HCT116 (cell line): ENCODE data around the gene MACF1. TPM values are rescaled to one million over a fixed set of nuclear protein-coding genes. Genes with fewer than 3 reads are reported as not detected.

Experiments
- ATAC-seq: fragments of 200-7000 bp; cut with Tn5 transposase; 2 replicates; pipeline ENCODE4 v1.9.1; 2020; ENCODE audit warnings: mild to moderate bottlenecking, moderate library complexity
- BruUV-seq: library from RNA; stranded (reverse); fragments of 400-500 nt; replicated peaks from 2 replicates; lab custom pipeline; 2021; lab: Mats Ljungman, UMichigan
- CTCF ChIA-PET: fragments of 300-600 bp; sonication (Branson Sonifier 250); formaldehyde crosslinking; loops from one replicate; lab custom pipeline; 2021; ENCODE audit warnings: antibody characterized with exemption; lab: Charles Lee
- POLR2A ChIA-PET: fragments of 300-600, 350-600 bp; sonication (Branson Sonifier 250); formaldehyde crosslinking; loops from one replicate; lab custom pipeline; 2021; ENCODE audit warnings: antibody characterized with exemption; lab: Charles Lee
- RAD21 ChIA-PET, 2 experiments: fragments of 300-600 bp; sonication (Branson Sonifier 250); formaldehyde crosslinking; loops; one replicate each; lab custom pipeline; 2023; ENCODE audit warnings: low total read pairs in 2 of 2; ENCODE audit not compliant: uncharacterized antibody in 2 of 2, unreplicated experiment in 2 of 2, low non-redundant PET in 1 of 2; lab: Charles Lee
- DNase-seq: peaks from one replicate; pipeline ENCODE4 v3.0.0-alpha.2; 2010; ENCODE audit warnings: low read depth, low spot score
- H2AFZ ChIP-seq: fragments of 200-600 bp; shearing (Covaris generic), sonication (generic); 2 replicates; pipeline ENCODE4 v1.6.1; 2017; ENCODE audit warnings: low read depth, mixed run types, mixed read lengths, antibody characterized with exemption, low read length; ENCODE audit not compliant: poor library complexity, severe bottlenecking
- H3K27ac ChIP-seq: 2 replicates; pipeline ENCODE4 v1.5.1; 2012; ENCODE audit warnings: low read depth, low read length
- H3K27me3 ChIP-seq: fragments of 200-600 bp; sonication (generic); 2 replicates; pipeline ENCODE4 v1.6.1; 2016; ENCODE audit warnings: mixed run types, low read length, mixed read lengths; ENCODE audit not compliant: insufficient read depth
- H3K36me3 ChIP-seq, 2 experiments: fragments of 200-500 bp in 1 of 2; fragments of 200-600 bp in 1 of 2; sonication (Bioruptor generic) in 1 of 2; sonication (generic) in 1 of 2; 2 replicates each; pipeline versions ENCODE4 v1.5.1 to v1.6.1; 2014 to 2016; ENCODE audit warnings: low read length in 2 of 2, inconsistent platforms in 1 of 2, mixed read lengths in 1 of 2, mixed run types in 1 of 2; ENCODE audit not compliant: insufficient read depth in 2 of 2, control insufficient read depth in 1 of 2
- H3K4me1 ChIP-seq, 2 experiments: fragments of 200-600 bp in 1 of 2; sonication (generic) in 1 of 2; 2 replicates each; pipeline versions ENCODE4 v1.5.1 to v1.6.1; 2012 to 2017; ENCODE audit warnings: low read length in 2 of 2, inconsistent platforms in 1 of 2, mild to moderate bottlenecking in 1 of 2, mixed read lengths in 1 of 2, mixed run types in 1 of 2, moderate library complexity in 1 of 2; ENCODE audit not compliant: insufficient read depth in 2 of 2, control insufficient read depth in 1 of 2
- H3K4me2 ChIP-seq: fragments of 200-600 bp; sonication (generic); 2 replicates; pipeline ENCODE4 v1.6.1; 2017; ENCODE audit warnings: mixed run types, low read length, mixed read lengths
- H3K4me3 ChIP-seq, 2 experiments: fragments of 200-600 bp in 1 of 2; sonication (generic) in 1 of 2; replicated peaks in 1 of 2; 2 replicates each; pipeline ENCODE4 v1.5.1; 2011 to 2016; ENCODE audit warnings: low read length in 2 of 2, control low read depth in 1 of 2, low read depth in 1 of 2, mild to moderate bottlenecking in 1 of 2, mixed read lengths in 1 of 2, mixed run types in 1 of 2
- H3K79me2 ChIP-seq: fragments of 200-600 bp; sonication (generic); 2 replicates; pipeline ENCODE4 v1.6.1; 2017; ENCODE audit warnings: mild to moderate bottlenecking, mixed run types, low read length, moderate library complexity, mixed read lengths; ENCODE audit not compliant: insufficient read depth
- H3K9ac ChIP-seq: fragments of 200-600 bp; sonication (generic); 2 replicates; pipeline ENCODE4 v1.6.1; 2016; ENCODE audit warnings: low read length, mixed read lengths
- H3K9me2 ChIP-seq: fragments of 200-600 bp; sonication (generic), shearing (Covaris generic); 2 replicates; pipeline ENCODE4 v1.6.1; 2017; ENCODE audit warnings: mixed run types, mild to moderate bottlenecking, moderate library complexity; ENCODE audit not compliant: insufficient read depth
- H3K9me3 ChIP-seq, 2 experiments: fragments of 200-500 bp in 1 of 2; fragments of 200-600 bp in 1 of 2; sonication (Bioruptor generic) in 1 of 2; sonication (generic) in 1 of 2; 2 replicates each; pipeline ENCODE4 v1.6.1; 2014 to 2017; ENCODE audit warnings: low read length in 2 of 2, mixed read lengths in 2 of 2, inconsistent platforms in 1 of 2, low read depth in 1 of 2, mild to moderate bottlenecking in 1 of 2, mixed run types in 1 of 2, moderate library complexity in 1 of 2; ENCODE audit not compliant: control insufficient read depth in 1 of 2, insufficient read depth in 1 of 2
- H4K20me1 ChIP-seq: fragments of 200-600 bp; sonication (generic), shearing (Covaris generic); 2 replicates; pipeline ENCODE4 v1.6.1; 2017; ENCODE audit warnings: mixed run types, mild to moderate bottlenecking, moderate library complexity; ENCODE audit not compliant: insufficient read depth
- ATF3 ChIP-seq: IDR thresholded peaks from 2 replicates; pipeline ENCODE4 v1.6.1; 2012
- CEBPB ChIP-seq: IDR thresholded peaks from 2 replicates; pipeline ENCODE4 v1.6.1; 2012; ENCODE audit warnings: low read depth
- ELF1 ChIP-seq: IDR thresholded peaks from 2 replicates; pipeline ENCODE4 v1.6.1; 2012; ENCODE audit warnings: low read depth, borderline replicate concordance
- EZH2 ChIP-seq: fragments of 200-600 bp; sonication (generic); IDR thresholded peaks from 2 replicates; pipeline ENCODE4 v1.6.1; 2017; ENCODE audit warnings: antibody characterized with exemption, mixed run types
- FOSL1 ChIP-seq: IDR thresholded peaks from 2 replicates; pipeline ENCODE4 v1.6.1; 2012; ENCODE audit warnings: low read depth
- JUND ChIP-seq: IDR thresholded peaks from 2 replicates; pipeline ENCODE4 v1.6.1; 2012
- POLR2AphosphoS5 ChIP-seq: IDR thresholded peaks from 2 replicates; pipeline ENCODE4 v1.6.1; 2011; ENCODE audit warnings: mild to moderate bottlenecking, low read depth, low read length, moderate library complexity
- SIN3A ChIP-seq: IDR thresholded peaks from 2 replicates; pipeline ENCODE4 v1.6.1; 2012; ENCODE audit warnings: low read depth
- SRF ChIP-seq: IDR thresholded peaks from 2 replicates; pipeline ENCODE4 v1.6.1; 2012; ENCODE audit warnings: low read depth
- YY1 ChIP-seq: IDR thresholded peaks from 2 replicates; pipeline ENCODE4 v1.6.1; 2011; ENCODE audit warnings: low read length, low read depth, moderate library complexity, mild to moderate bottlenecking; ENCODE audit not compliant: insufficient replicate concordance; ENCODE audit errors: extremely low read depth
- ZNF274 ChIP-seq: fragments of 200-500 bp; sonication (Bioruptor generic); IDR thresholded peaks from 2 replicates; pipeline ENCODE4 v1.6.1; 2014; ENCODE audit warnings: mild to moderate bottlenecking, low read depth, low read length, inconsistent platforms
- intact Hi-C: fragments of 100-400 bp; cut with micrococcal nuclease; formaldehyde crosslinking; loops from 2 replicates; pipeline ENCODE4 v1.10.0; 2022
- total RNA-seq: library from RNA; stranded (reverse); gene quantifications from one replicate; pipeline ENCODE4 v1.2.1, GENCODE V29; 2021; ENCODE audit not compliant: unreplicated experiment

Gene MACF1
- total RNA-seq, 1 experiment from 2014 or later = 146 TPM

GRCh38 chr1:39272798-39273469 lies 68.4 kb downstream of the MACF1 start:
- ATAC-seq (no peak), DNase-seq (no peak)
- H3K27me3 ChIP-seq = no peaks in the 10 kb centered on the region
- no peaks in the 10 kb centered on the region; a peak in 1 of 4 replicates for H3K4me1 ChIP-seq
- ChIA-PET RAD21 (interaction anchor here (0.5 to 0.7 kb wide), 2 partner anchors 114 to 160 kb away, joined by 3 read pairs; no protein-coding TSS in a partner anchor), CTCF (interaction anchor here (1.2 kb wide), 1 partner anchor 266 kb away, joined by 3 read pairs; no protein-coding TSS in a partner anchor)
- no peak overlapping the region for H3K4me2 ChIP-seq
- H3K27ac ChIP-seq = no peak overlapping the region
- TF ChIP-seq EZH2 (no peak), SRF (no peak), ZNF274 (no peak), YY1 (no peak), CEBPB (no peak), JUND (no peak), POLR2AphosphoS5 (no peak)
- TF ChIP-seq, all 23 proteins: peak for 0
- BruUV-seq = no TSS peak
- Histone ChIP-seq H4K20me1 (no peaks in the 10 kb centered on the region), H3K9me2 (no peaks in the 10 kb centered on the region), H3K4me3 (no peak overlapping the region), H3K9me3 (no peaks in the 10 kb centered on the region), H3K79me2 (no peaks in the 10 kb centered on the region; the same call in 1 of the 2 replicates), H3K36me3 (no peaks in the 10 kb centered on the region), H2AFZ (no peak overlapping the region), H3K9ac (no peak overlapping the region)
- intact Hi-C loops = no loop called here
- POLR2A ChIA-PET = no interaction called here

- DNase-seq = no peak
- no peaks in the 10 kb centered on the region for H3K36me3 ChIP-seq
- ChIA-PET RAD21 (no interaction called here), CTCF (no interaction called here), POLR2A (no interaction called here)
- no peaks in the 10 kb centered on the region for H3K9me2 ChIP-seq
- ATAC-seq = no peak
- no peaks in the 10 kb centered on the region for H3K9me3 ChIP-seq
- H3K9ac ChIP-seq = no peak overlapping the region
- H3K4me2 ChIP-seq = no peak overlapping the region
- no peak overlapping the region for H2AFZ ChIP-seq
- H3K4me1 ChIP-seq = no peaks in the 10 kb centered on the region
- intact Hi-C loops = no loop called here
- no TSS peak for BruUV-seq
- H3K79me2 ChIP-seq = no peaks in the 10 kb centered on the region; the same call in 1 of the 2 replicates
- H3K27me3 ChIP-seq = no peaks in the 10 kb centered on the region
- H3K4me3 ChIP-seq = no peak overlapping the region
- no peak overlapping the region for H3K27ac ChIP-seq
- TF ChIP-seq YY1 = no peak
- no peak for TF ChIP-seq ELF1
- no peak for TF ChIP-seq FOSL1
- TF ChIP-seq EZH2 = no peak
- TF ChIP-seq SIN3A = no peak
- no peak for TF ChIP-seq SRF
- no peak for TF ChIP-seq ATF3
- TF ChIP-seq, all 23 proteins: peak for 0
- H4K20me1 ChIP-seq = no peaks in the 10 kb centered on the region
Measured at GRCh38 chr1:39275836-39276507, 71.5 kb downstream of the MACF1 start.
